Suprapubic skin (tissue), 3 donors: ENCODE measurements around the gene RNGTT.

Experiments used
- CTCF ChIP-seq, 2 donors: fragments of 200-600 bp in 1 of 2; fragments of 450-650 bp in 1 of 2; sonication (generic) in 1 of 2; IDR thresholded peaks; one replicate each; pipeline ENCODE4 v1.5.1; 2016 to 2019; ENCODE audit warnings: antibody characterized with exemption in 2 of 2, mild to moderate bottlenecking in 1 of 2, moderate library complexity in 1 of 2
- POLR2A ChIP-seq, 2 donors: fragments of 450-650 bp; IDR thresholded peaks; one replicate each; pipeline ENCODE4 v1.6.1; 2017; ENCODE audit warnings: antibody characterized with exemption in 2 of 2, mild to moderate bottlenecking in 2 of 2, moderate library complexity in 2 of 2

GRCh38 chr6:88653936-88654335, 309.5 kb downstream of the RNGTT start:
- TF ChIP-seq CTCF (IDR thresholded peaks at IDR 0.05): no peak
- no peak for TF ChIP-seq POLR2A (IDR thresholded peaks at IDR 0.05)
